Measurements from ENCODE around the gene RENBP.
"Not testable (repeated sequence)": the region's sequence is repeated elsewhere in the genome, so short reads cannot be mapped to it uniquely, and the experiment has no call there.

RENBP gene

DNA sequence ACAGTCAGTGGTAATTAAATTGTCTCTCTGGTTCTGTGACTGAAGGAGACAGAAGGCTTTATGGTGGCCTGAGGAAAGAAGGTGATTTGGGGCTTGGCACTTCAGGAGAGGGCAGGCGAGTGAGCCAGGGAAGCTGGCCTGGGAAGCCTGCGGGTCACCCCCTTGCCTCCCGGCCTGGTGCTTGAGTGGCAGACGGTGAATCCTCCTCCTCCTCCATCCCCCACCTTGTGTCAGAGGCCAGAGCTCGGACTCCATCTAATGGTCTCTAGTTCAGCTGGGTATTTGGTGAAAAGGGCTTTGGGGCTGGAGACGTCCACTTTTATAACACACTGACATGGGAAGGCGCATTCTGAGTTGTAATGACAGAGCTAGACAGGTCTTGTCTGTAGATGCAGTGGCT lies 36.8 kb upstream of the RENBP start (continued):
- TF ChIP-seq, protein P1, sequence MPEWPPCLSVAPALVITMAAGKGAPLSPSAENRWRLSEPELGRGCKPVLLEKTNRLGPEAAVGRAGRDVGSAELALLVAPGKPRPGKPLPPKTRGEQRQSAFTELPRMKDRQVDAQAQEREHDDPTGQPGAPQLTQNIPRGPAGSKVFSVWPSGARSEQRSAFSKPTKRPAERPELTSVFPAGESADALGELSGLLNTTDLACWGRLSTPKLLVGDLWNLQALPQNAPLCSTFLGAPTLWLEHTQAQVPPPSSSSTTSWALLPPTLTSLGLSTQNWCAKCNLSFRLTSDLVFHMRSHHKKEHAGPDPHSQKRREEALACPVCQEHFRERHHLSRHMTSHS (tag by site-specific recombination; IDR thresholded peaks at IDR 0.05): no peak
- TF ChIP-seq TCF7L2 (IDR thresholded peaks at IDR 0.05; ENCODE audit: borderline replicate concordance, low read depth, low read length) (no peak), ZNF211 (tag by site-specific recombination; IDR thresholded peaks at IDR 0.05; ENCODE audit: low read depth) (no peak), ZNF600 (tag by site-specific recombination; IDR thresholded peaks at IDR 0.05) (no peak), EGR2 (tag by site-specific recombination; IDR thresholded peaks at IDR 0.05; ENCODE audit: low read depth) (no peak), ZNF624 (tag by site-specific recombination; IDR thresholded peaks at IDR 0.05) (no peak), ZNF837 (tag by site-specific recombination; IDR thresholded peaks at IDR 0.05) (no peak)
- TF ChIP-seq, protein P2, sequence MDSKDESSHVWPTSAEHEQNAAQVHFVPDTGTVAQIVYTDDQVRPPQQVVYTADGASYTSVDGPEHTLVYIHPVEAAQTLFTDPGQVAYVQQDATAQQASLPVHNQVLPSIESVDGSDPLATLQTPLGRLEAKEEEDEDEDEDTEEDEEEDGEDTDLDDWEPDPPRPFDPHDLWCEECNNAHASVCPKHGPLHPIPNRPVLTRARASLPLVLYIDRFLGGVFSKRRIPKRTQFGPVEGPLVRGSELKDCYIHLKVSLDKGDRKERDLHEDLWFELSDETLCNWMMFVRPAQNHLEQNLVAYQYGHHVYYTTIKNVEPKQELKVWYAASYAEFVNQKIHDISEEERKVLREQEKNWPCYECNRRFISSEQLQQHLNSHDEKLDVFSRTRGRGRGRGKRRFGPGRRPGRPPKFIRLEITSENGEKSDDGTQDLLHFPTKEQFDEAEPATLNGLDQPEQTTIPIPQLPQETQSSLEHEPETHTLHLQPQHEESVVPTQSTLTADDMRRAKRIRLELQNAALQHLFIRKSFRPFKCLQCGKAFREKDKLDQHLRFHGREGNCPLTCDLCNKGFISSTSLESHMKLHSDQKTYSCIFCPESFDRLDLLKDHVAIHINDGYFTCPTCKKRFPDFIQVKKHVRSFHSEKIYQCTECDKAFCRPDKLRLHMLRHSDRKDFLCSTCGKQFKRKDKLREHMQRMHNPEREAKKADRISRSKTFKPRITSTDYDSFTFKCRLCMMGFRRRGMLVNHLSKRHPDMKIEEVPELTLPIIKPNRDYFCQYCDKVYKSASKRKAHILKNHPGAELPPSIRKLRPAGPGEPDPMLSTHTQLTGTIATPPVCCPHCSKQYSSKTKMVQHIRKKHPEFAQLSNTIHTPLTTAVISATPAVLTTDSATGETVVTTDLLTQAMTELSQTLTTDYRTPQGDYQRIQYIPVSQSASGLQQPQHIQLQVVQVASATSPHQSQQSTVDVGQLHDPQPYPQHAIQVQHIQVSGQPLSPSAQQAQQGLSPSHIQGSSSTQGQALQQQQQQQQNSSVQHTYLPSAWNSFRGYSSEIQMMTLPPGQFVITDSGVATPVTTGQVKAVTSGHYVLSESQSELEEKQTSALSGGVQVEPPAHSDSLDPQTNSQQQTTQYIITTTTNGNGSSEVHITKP (tag by site-specific recombination; IDR thresholded peaks at IDR 0.05): no peak

DNA sequence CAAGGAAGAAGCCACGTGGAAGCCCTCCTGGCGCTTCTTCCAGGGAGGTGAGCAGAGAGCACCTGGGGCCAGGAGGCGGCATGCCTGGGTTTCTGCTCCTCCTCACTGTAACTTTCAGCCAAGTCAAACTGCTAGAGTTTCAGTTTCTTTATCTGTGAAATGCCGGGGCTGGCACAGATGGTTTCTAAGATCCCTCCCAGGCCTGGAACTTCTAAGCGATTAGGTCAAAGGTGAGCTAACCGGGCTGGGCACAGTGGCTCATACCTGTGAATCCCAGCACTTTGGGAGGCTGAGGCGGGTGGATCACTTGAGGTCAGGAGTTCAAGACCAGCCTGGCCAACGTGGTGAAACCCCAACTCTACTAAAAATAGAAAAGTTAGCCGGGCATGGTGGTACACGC lies 36.0 kb upstream of the RENBP start:
- CTCF ChIA-PET; H3K9me3 ChIP-seq (ENCODE audit: control insufficient read depth, insufficient read depth, low read depth, low read length); H3K36me3 ChIP-seq (ENCODE audit: control insufficient read depth in 2 of 2, insufficient read depth in 1 of 2, low read length in 2 of 2); H3K4me3 ChIP-seq (ENCODE audit: low read depth, low read length); H3K4me1 ChIP-seq (ENCODE audit: control insufficient read depth, insufficient read depth, low read length); H3K27ac ChIP-seq (ENCODE audit: extremely low read depth, low read depth, low read length): not testable (repeated sequence)
- POLR2A ChIA-PET: interaction anchor here (0.6 to 1.9 kb wide), 3 partner anchors 8 to 109 kb away, joined by 4 to 9 read pairs (median 8); partner anchors contain the start of genes HCFC1 and TMEM187

DNA sequence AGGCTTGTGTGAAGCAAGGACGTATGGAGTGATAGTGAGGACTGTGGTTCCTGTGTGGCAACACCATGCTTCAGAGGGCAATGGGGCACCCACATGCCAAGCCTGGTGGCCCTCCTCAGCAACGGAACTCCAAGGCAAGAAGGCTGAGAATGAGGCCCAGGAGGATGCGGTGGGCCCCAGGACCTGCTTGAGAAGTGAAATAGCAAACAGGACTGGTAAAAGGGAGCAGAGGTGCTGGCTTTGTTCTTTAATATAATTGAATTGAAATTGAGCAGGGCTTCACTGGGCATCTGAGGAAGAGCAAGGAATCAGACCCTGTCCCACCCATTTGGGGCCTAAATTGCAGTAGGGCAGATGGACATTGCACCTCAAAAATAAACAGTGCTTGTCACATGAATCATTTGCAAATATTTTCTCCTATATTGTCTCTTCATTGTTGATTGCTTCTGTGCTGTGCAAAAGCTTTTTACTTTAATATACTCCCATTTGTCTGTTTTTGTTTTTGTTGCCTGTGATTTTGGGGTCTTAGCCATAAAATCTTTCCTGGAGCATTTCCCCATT lies 30.4 kb upstream of the RENBP start:
- TF ChIP-seq, protein P3, sequence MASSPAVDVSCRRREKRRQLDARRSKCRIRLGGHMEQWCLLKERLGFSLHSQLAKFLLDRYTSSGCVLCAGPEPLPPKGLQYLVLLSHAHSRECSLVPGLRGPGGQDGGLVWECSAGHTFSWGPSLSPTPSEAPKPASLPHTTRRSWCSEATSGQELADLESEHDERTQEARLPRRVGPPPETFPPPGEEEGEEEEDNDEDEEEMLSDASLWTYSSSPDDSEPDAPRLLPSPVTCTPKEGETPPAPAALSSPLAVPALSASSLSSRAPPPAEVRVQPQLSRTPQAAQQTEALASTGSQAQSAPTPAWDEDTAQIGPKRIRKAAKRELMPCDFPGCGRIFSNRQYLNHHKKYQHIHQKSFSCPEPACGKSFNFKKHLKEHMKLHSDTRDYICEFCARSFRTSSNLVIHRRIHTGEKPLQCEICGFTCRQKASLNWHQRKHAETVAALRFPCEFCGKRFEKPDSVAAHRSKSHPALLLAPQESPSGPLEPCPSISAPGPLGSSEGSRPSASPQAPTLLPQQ (tag by site-specific recombination; IDR thresholded peaks at IDR 0.05): peak; percentile 61
- no peak for TF ChIP-seq GLIS2 (tag by site-specific recombination; IDR thresholded peaks at IDR 0.05)
- TF ChIP-seq ZFP69B (tag by site-specific recombination; IDR thresholded peaks at IDR 0.05): peak; percentile 53; the same call in 1 of the 2 replicates
- POLR2A ChIA-PET: interaction anchor here (1.7 kb wide), 1 partner anchor 46 kb away, joined by 10 read pairs; no protein-coding TSS in a partner anchor
- H3K4me3 ChIP-seq (ENCODE audit: low read depth, low read length): no peak overlapping the region
- no peak overlapping the region for H3K27ac ChIP-seq (ENCODE audit: extremely low read depth, low read depth, low read length)
- CTCF ChIA-PET: interaction anchor here (0.6 to 2.2 kb wide), 2 partner anchors 28 to 366 kb away, joined by 5 to 6 read pairs; no protein-coding TSS in a partner anchor
- H3K4me1 ChIP-seq (ENCODE audit: control insufficient read depth, insufficient read depth, low read length): peaks cover 6% of the 10 kb centered on the region; the same call in 1 of the 2 replicates
- H3K36me3 ChIP-seq (ENCODE audit: control insufficient read depth in 2 of 2, insufficient read depth in 1 of 2, low read length in 2 of 2): no peaks in the 10 kb centered on the region
- no peaks in the 10 kb centered on the region for H3K9me3 ChIP-seq (ENCODE audit: control insufficient read depth, insufficient read depth, low read depth, low read length)

DNA sequence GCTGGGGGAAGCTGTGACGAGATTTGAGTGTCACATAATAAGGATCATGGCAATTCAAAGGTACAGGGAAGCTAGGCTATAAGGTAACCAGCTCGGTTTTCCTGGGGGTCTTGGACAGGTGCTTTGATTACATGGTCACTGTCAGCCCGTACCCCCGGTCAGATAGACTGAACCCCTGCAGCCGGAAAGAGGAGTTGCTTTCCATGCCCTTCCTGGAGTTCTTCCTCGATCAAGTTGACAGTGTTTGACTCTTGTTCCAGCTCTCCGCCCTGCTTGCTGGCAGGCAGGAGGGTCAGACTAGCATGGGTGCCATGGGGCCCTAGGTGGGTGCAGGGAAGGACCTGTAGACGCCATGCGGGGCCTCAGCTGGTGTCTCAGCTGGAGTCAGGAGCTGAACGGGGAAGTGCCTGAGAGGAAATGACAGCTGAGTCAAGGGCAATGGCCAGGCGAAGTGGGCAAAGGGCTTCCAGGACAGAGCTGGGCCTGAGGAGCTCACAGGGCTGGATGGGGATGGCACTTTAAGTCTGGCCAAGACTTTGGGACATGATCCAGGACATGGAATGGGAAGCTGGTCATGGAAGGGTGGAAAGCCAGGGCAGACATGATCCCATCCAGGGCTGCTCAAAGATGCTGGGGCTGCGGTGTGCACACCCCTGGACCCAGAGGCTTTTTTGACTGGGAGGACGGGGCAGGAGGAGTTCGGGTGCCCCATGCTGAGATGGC lies 29.7 kb upstream of the RENBP start:
- H3K9me3 ChIP-seq (ENCODE audit: control insufficient read depth, insufficient read depth, low read depth, low read length): no peaks in the 10 kb centered on the region
- CTCF ChIA-PET: interaction anchor here (0.6 to 2.2 kb wide), 3 partner anchors 27 to 39 kb away, joined by 3 to 5 read pairs (median 3); no protein-coding TSS in a partner anchor
- peaks cover 6% of the 10 kb centered on the region; the same call in 1 of the 2 replicates for H3K4me1 ChIP-seq (ENCODE audit: control insufficient read depth, insufficient read depth, low read length)
- POLR2A ChIA-PET: interaction anchor here (0.6 to 1.7 kb wide), 3 partner anchors 40 to 195 kb away, joined by 4 to 10 read pairs (median 6); no protein-coding TSS in a partner anchor
- H3K36me3 ChIP-seq (ENCODE audit: control insufficient read depth in 2 of 2, insufficient read depth in 1 of 2, low read length in 2 of 2): no peaks in the 10 kb centered on the region
- no peak overlapping the region for H3K4me3 ChIP-seq (ENCODE audit: low read depth, low read length)
- peak overlapping the region; percentile 99; the same call in 1 of the 2 replicates for H3K27ac ChIP-seq (ENCODE audit: extremely low read depth, low read depth, low read length)
- TF ChIP-seq ZNF184 (tag by site-specific recombination; IDR thresholded peaks at IDR 0.05) (no peak), ZNF600 (tag by site-specific recombination; IDR thresholded peaks at IDR 0.05) (0 out of 2 replicates have a peak, but pooled peaks have one; percentile 17), ZBTB21 (tag by site-specific recombination; IDR thresholded peaks at IDR 0.05) (no peak), ZNF48 (tag by site-specific recombination; IDR thresholded peaks at IDR 0.05) (no peak), ZNF426 (tag by site-specific recombination; IDR thresholded peaks at IDR 0.05) (no peak), EGR2 (tag by site-specific recombination; IDR thresholded peaks at IDR 0.05; ENCODE audit: low read depth) (no peak), ZBTB7A (tag by site-specific recombination; IDR thresholded peaks at IDR 0.05; ENCODE audit: low read depth) (no peak)
- TF ChIP-seq, protein P4, sequence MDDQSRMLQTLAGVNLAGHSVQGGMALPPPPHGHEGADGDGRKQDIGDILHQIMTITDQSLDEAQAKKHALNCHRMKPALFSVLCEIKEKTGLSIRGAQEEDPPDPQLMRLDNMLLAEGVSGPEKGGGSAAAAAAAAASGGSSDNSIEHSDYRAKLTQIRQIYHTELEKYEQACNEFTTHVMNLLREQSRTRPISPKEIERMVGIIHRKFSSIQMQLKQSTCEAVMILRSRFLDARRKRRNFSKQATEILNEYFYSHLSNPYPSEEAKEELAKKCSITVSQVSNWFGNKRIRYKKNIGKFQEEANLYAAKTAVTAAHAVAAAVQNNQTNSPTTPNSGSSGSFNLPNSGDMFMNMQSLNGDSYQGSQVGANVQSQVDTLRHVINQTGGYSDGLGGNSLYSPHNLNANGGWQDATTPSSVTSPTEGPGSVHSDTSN (CRISPR knock-in tag; IDR thresholded peaks at IDR 0.05): 0 out of 2 replicates have a peak, but pooled peaks have one; percentile 34
- TF ChIP-seq, protein P5, sequence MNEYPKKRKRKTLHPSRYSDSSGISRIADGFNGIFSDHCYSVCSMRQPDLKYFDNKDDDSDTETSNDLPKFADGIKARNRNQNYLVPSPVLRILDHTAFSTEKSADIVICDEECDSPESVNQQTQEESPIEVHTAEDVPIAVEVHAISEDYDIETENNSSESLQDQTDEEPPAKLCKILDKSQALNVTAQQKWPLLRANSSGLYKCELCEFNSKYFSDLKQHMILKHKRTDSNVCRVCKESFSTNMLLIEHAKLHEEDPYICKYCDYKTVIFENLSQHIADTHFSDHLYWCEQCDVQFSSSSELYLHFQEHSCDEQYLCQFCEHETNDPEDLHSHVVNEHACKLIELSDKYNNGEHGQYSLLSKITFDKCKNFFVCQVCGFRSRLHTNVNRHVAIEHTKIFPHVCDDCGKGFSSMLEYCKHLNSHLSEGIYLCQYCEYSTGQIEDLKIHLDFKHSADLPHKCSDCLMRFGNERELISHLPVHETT (tag by site-specific recombination; IDR thresholded peaks at IDR 0.05): no peak
